GM12892 (cell line): ENCODE measurements around the gene NMRK2.

Experiments
- POLR2A ChIP-seq: IDR thresholded peaks from 2 replicates; pipeline ENCODE4 v1.6.1; 2011; ENCODE audit warnings: low read depth, low read length, control low read depth
- POLR2AphosphoS5 ChIP-seq: IDR thresholded peaks from 2 replicates; pipeline ENCODE4 v1.6.1; 2011; ENCODE audit warnings: low read depth, low read length, control low read depth

GRCh38 chr19:3969435-3970312 lies 36.8 kb downstream of the NMRK2 start:
- TF ChIP-seq POLR2A (no peak), POLR2AphosphoS5 (no peak)
